Stimulated activated CD4-positive, alpha-beta T cell treated with anti-CD3 and anti-CD28 coated beads, Interleukin-15, amount 100 ng/mL, for 1 hour (primary cell): ENCODE results near the gene KRT23.
"Not testable (repeated sequence)": the region's sequence is repeated elsewhere in the genome, so short reads cannot be mapped to it uniquely, and the experiment has no call there.

ENCODE experiments used
- DNase-seq, 2 donors: peaks; one replicate each; pipeline ENCODE4 v3.0.0-alpha.2; 2020; ENCODE audit warnings: low read depth in 1 of 2, low spot score in 1 of 2

The KRT23 gene

DNA sequence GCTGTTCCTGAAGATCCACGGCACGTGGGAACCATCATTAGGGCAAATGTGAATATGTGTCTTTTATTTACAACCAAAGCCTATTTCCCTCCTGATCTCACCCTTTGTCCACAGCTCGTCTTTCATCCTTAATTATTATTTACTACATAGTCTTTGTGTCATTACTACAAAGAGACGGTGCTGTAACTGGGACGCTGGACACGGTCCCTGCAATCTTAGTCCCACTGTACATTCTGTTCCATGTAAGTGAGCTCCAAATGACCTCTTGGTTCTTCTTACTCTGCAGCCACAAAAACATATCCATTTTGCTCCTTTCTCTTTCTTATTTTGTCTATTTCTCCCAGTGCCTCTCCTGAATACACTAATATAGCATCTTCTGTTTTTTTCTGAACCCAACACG lies 12.7 kb upstream of the KRT23 start:
- DNase-seq: no peak

DNA sequence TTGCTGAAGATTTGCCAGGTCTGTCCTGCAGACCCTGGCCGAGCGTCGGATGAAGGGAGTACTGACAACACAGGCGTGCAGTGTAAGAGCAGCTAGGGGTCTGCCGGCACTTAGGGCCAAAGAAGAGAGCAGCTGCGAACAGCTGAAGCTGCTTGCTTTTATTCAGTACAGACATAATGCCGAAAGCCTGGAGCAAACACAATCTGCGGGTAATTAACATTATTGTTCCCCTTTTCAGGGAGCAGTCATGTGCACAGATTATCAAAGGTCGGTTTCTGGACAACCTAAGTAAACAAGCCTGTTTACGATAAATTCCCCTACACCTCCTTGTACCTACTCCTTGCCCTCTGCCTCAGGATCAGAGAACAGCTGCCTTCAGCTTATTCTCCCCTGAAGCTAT lies 12.0 kb upstream of the KRT23 start:
- DNase-seq: no peak

DNA sequence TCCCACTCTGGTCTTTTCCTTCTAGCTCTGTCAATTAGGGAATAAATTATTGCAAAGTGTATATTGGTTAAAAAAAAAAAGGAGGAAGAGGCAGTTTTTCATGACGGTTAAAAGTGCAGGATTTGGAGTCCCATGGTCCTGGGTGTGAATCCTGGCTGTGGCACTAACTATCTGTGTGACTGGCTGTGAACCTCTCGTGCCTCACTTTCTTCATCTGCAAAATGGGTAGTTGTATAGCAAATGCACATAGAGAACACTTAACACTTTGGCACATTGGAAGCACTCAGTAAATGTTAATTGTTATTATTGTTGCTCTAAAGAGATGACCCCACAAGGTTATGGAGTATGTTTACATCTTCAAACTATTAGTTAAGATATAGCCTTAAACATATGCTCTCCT lies 10.5 kb upstream of the KRT23 start:
- DNase-seq: no peak

DNA sequence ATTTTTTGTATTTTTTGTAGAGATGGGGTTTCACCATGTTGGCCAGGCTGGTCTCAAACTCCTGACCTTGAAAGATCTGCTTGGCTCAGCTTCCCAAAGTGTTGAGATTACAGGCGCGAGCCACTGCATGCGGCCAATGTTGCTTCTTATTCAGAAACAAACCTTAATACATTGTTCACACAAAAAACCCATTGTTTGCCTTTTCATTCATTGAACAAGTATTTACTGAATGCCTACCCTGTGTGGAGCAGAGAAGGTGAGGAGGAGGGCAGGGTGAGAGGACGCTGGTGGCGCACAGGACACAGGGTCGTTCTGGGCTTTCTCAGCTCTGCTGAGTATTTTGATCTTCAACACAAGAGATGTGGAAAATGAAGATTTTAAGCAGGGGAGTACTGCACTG lies 8.0 kb upstream of the KRT23 start:
- no peak for DNase-seq

DNA sequence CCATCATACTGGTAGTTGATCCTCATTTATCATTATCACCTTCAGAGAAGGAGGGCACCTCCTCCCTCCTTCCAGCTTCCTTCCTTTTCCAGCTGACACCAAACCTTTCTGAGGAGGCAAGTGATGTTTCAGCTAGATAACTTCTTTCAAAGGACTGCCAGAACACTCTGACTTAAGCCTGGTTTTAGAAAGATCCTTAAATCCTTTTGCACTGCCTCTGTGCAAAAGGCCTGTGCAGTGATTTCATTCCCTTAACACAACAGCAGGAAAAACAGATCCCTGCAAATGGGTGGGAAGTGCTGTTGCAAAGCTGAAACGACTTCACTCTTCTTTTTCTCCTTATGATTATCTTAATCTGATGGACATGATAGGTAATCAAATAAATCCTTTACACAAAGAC lies 7.1 kb upstream of the KRT23 start:
- no peak for DNase-seq

DNA sequence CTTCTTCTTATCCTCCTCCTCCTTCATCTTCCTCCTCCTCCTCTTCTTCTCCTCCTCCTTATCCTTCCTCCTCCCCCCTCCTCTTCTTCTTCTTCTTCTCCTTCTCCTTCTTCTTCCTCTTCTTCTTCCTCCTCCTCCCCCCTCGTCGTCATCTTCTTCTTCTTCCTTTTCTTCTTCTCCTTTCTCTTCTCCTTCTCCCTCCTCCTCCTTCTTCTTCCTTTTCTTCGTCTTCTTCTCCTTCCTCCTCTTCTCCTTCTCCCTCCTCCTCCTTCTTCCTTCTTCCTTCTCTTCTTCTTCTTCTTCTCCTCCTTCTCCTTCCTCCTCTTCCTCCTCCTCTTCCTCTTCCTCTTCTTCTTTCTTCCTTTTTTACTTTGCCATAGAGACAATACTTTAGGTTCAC lies 5.1 kb upstream of the KRT23 start:
- DNase-seq: no peak

DNA sequence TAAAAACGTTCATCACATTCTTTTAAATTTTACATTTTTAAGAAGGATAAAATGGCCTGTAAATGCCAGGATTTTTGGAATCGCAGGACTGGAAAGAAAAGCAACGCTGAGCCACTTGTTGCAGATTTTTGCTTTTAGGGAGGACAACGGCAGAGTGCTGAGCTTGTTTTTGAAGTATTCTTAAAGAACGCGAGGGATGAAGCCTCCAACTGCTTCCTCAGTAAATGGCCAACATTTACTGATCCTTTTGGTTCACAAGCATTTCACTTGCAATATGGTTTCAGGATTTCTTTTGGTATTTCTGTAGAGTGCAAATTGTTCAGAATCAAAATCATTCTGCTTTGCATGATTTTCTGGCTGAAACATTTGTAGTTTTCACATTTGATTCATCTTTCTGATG lies 2.8 kb upstream of the KRT23 start:
- DNase-seq: no peak

DNA sequence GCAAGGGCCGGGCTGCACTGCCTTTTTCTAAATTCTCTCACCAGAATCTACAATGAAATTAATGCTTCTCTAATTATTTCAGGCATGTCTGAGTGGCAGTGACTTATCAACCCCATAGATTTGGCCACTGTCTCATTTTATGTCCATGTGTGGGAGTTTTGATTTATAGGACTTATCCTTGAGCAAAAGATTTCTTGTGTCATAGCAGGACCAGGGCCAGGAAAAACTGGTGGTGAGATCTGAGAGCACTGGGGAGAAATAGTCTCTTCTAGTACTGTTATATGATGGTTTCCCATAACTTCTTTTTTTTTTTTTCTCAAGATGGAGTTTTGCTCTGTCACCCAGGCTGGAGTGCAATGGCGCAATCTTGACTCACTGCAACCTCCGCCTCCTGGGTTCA lies 1.5 kb upstream of the KRT23 start:
- no peak for DNase-seq

DNA sequence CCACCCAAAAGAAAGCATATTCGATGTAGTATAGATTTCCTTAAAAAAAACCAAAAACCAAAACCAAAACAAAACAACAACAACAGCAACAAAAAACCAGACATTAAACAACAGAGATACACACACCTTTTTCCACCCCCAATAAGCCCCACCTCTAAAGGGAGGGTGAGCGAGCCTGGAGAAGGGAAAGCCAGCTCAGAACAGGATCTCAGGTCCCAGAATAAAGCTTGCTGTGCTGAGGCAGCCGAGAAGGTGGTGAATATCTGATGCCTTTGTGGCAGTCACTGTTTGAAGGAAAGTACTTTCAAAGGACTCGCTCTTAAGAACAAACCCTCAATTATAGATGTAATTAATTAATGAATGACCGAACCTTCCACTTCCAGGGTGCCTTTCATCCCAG lies 470 bp downstream of the KRT23 start:
- no peak for DNase-seq

DNA sequence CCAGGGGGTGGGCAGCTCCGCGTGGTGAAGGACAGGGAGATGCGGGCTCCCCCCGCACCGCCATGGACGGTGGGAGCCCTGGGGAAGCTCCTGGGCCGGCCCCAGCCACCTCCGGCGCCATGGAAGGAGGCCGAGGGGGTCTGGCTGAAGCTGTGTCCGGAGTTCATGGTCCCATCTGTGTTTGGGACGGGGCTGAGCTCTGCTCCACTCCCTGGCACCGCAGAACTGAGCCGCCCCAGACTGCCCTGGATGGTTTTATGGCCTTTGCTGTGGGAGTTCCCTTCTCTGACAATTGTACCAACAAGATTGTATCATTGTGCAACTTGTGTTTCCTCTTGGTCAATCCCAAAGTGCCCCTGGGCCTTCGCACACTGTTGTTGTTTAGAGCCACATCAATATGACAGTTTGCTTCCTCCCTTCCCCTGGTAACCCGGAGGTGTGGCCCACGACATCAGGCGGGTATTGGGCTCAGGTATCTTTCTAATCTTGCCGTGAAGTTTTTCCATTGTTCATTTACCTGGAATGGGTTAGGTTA lies 942 bp downstream of the KRT23 start:
- no peak for DNase-seq

DNA sequence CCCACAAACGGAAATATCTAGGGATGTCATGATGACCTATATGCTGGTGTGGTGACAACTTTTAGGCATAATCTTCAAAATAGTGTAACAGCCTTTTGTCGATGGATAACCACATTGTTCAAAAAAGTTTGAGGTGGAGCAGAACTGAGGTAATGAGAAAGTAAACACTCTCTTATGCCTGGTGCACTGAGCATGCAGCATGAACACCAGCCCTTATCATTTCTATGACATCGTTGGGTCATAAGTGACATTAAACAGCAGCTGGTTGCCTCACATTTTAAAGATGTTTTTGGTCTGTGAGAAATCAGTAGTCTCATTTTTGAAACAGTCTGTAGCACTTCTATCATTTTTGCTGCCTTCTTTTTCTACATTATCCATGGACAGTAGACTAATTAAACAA lies 1.8 kb downstream of the KRT23 start:
- DNase-seq: no peak

DNA sequence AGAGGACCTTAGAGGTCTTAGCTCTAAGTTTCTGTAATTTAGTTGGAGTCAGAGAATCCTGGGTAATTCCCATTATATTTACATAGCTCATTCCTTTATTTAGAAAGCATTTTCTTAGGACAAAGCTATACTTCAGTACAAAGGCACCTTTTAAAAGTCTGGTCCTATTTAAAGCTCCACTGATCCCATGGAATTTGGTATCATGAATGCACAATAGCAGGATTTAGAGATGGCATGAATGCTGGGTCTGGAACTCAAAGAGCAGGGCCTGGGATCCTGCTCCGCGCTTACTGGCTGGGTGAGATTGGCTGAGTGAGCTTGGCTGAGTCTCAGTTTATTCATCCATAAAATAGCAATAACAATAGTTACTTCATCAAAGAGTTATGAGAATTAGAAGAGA lies 4.8 kb downstream of the KRT23 start:
- DNase-seq: no peak

DNA sequence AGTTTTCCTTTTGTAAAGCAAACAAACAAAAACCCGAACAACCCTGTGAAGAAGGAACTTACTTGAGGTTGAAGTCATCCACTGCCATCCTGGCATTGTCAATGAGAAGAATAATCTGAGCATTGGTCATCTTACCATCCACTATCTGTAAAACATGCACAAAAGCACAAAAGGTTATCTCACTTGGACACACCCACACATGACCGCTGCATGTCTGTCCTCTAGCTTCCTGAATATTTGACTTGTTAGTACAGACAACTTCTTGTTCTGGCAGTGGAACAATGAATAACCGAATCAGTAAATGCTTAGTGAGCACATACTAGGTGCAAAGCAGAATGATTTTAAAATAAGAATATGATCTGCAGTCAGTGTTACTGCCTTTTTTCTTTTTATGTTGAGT lies 6.1 kb downstream of the KRT23 start:
- no peak for DNase-seq

DNA sequence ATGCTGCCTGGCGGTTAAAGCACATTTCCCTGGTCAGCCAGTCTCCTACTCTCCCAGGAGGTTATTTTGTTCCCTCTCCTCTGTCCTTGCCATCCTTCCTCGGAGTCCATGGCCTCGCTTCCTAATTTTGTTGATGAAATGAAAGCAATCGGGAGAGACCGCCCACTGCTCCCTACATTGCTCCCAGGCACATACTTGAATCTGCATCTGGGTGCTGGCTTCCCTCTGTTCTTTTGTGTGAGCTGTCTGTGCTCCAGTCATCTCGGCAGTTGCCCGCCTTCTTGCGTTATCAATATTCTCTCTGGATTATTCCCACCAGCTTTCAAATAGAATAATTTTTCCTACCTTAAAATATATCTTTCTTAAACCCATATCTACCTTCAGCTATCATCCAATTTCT lies 11.1 kb downstream of the KRT23 start:
- no peak for DNase-seq

DNA sequence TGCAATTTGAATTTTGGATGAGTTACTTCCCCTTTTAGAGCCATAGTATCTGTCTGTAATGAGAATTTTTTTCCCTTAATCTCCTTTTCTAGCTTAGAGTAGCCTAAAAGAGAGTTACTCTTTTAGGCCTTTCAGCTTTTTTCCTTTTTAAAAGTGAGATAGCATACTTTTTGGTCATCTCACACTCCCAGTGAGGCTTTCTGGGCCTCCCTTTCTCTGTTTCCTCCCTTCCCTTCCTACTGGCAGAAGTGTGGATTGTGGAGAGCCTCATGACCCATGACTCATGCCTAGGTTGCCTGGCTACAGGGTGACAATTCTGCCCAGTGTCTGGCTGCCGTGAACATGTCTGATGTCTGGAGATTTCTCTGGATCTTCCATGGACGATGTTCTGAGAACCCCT lies 15.2 kb downstream of the KRT23 start:
- no peak for DNase-seq

DNA sequence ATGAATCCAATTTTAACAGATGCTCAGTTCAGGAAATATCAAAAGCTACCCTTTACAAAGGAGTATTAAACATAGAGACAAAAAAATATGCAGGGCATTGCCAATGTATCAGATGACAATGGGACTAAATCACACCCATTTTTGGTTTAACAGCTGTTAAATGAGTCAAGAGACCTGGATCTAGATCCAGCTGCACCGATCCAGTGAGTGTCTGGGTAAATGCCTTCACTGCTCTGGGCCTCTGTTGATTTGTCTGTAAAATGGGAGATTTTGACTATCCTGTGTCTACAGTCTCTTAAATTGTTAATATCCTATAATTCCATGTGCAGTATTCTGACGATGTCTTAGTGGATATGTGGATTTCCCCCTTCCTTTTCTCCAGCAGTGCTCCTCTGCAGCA lies 16.4 kb downstream of the KRT23 start:
- DNase-seq: no peak

DNA sequence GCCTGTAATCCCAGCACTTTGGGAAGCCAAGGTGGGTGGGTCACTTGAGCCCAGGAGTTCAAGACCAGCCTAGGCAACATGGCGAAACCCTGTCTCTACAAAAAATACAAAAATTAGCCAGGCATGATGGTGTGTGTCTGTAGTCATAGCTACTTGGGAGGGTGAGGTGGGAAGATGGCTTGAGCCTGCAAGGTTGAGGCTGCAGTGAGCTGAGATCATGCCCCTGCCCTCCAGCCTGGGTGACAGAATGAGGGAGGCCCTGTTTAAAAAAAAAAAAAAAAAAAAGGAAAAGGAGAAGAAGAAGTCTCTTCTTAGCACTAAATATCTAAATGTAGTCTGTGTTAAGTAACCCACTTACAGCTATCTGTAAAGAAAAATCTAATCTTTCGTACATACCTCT lies 20.3 kb downstream of the KRT23 start:
- not testable (repeated sequence) for DNase-seq

DNA sequence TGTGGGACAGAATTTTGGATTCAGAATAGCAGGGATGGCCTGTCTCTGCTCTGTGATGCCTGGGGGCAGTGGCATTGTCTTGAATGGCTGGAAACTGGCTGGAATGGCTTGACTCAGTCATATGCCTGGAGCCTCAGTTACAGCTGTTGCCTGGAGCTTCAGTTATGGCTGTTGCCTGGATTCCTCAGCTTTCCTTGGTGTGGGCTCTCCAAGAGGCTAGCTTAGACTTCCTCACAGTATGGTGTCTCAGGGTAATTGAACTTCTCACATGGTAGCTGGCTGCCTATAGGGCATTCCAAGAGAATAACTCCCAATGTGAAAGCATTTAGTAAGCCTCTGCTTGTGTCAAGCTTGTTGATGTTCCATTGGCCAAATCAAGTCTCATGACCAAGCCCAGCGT lies 21.1 kb downstream of the KRT23 start:
- DNase-seq: no peak

DNA sequence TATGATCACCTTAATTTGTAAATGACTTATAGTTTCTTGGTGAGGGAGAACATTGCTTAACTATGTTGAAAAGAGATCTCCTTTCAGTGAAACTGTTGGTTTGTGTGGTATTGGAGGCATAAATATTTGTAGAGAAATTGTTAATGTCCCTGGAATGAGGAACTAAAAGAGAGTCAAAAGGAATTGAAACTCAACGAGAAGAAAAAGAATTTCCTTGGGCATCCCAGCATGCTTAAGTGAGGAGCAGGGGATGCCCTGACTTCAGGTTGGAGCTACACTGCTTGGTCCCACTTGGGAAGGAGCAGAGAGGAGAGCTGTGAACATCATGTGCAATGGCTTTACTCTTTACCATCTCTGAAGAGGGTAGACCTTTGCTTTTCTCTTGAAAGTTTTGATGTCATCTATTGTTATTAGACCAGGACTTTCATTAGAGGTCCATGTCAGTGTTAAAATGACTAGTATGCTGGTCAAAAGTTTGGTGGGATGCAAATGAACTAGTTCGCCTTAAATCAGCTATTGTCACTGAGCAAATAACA lies 21.7 kb downstream of the KRT23 start:
- no peak for DNase-seq

DNA sequence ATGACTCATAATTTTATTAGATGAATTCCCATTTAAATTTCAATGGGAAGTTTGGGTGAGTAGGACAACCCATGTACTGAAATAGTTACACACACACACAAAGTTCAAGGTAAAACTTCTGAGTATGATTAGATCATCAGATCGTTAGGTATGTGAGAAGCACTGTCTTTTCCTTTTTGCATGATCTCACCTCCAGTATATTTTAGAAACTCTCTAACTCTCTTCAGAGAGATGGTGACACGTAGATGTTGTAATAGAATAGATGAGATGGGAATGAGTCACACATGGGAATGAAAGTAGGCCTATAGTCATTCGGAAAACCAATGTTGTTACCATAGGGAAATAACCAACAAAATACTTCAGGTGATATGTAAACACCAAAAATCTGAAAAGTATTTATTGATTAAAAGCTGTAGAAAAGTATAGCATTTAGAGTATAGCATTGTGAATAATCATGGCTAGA lies 22.2 kb downstream of the KRT23 start:
- no peak for DNase-seq

DNA sequence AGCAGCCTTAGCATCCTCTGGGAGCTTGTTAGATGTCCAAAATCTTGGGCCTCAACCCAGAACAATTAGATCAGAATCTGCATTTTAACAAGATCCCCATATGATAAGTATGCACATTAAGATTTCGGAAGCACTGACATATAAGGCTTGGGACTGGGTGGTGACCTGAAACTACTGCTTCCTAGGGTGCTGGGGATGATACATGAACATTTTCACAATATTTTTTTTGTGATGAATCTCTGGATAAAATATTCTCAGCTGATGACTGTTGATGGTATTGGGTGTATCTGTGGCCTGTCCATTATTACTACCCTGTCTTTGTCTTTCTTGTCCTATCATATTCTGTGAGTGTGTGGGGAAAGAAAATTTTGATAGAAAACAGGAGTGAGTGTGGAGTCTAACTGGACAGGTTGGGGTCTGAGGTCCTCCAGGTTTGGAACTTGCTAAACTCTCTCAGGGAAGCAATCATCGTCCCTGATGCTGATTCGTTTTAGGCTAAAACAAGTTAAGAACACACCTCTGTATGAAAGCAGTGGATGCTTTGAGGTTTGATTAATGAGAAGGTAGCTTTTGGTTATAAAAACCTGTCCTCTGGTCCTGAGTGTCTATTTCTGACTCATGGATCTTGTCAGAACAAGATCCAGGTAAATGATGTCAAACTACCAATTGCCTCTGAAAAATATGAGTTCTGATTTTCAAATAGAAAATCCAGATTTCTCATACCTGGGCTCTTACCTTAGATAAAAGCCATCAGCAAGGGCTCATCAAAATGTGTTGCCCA lies 23.2 kb downstream of the KRT23 start:
- no peak for DNase-seq

DNA sequence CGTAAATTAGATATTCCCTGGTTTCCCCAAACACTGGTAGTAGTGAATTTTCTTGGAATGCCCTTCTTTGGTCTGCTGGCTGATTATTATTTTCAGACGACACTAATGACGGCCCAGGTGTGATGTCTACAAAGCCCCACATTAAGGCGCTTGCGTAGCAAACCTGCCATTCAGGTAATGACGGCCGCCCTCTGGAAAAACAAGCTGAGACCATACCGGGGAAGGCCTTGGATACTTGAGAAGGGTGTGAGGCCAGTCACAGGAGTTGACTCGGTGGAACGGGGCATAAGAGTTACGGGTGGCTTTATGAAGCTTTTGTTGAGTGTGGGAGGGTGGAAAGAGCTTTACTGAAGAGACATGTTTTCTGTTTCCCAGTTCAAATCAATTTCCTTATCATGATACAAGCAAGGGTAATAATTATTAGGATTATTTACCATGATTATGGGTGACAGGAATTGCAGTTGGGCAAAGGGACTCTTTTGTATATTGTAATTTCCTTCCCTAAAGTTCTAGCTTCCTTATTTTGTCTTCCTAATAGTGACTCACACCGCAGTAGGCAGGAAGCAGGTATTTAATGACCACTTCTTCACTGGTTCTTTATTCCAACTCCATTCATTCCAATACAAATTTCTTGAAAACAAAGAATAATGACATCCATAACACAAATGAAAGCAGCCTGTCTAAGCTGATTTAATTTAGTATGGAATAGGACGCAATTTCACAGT lies 24.8 kb downstream of the KRT23 start:
- DNase-seq: no peak
